GM19463 (cell line): ENCODE data around the gene GALM.
"Not testable (repeated sequence)": the region's sequence is repeated elsewhere in the genome, so short reads cannot be mapped to it uniquely, and the experiment has no call there.

Experiments
- ATAC-seq: cut with Tn5 transposase; IDR thresholded peaks from one replicate; pipeline ENCODE4 v1.9.1; 2021; ENCODE audit warnings: mild to moderate bottlenecking, moderate library complexity; ENCODE audit not compliant: unreplicated experiment

Gene GALM

GRCh38 chr2:38755891-38756290, 90.0 kb downstream of the GALM start:
- ATAC-seq = not testable (repeated sequence)

- ATAC-seq = no peak
Observed at GRCh38 chr2:38763228-38763627, 97.3 kb downstream of the GALM start.

DNA sequence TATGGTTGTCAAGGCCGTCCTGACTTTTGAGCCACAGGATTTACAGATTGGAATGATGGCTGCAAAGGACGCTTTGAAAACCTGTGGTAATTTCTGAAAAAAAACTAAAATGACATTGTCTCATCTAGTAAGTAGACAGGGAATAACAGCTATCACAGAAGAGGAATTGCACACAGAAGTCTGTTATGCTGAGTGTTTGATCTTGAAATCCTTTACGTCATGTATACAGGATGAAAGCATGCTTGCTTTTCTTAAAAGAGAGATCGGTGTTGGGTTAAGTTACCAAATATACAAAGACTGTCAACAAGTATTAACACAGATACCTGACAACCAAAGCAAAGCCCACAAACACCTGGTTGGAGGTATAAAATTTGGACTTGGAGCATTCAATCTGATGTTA, 97.8 kb downstream of the GALM start:
- ATAC-seq = no peak

DNA sequence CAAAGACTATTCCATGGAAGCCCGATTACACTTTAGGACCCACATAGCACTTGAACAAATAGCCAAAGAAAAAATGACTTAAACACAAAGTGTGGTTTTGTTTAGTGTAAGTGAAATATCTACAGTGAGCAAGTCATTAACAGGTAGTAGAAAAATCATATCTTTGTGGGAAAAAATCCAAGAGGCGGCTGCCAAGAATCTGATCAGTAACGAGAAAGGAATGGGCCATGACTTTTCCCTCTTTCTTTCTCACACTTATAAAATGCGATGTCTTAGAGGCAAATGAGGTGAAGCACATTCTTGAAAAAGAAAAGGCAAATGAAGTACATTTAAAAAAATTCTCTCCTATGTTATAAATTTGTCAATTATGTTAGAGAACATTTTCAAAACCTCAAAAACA, 99.2 kb downstream of the GALM start:
- ATAC-seq = no peak

GRCh38 chr2:38765551-38765950, 99.6 kb downstream of the GALM start:
- ATAC-seq = no peak

DNA sequence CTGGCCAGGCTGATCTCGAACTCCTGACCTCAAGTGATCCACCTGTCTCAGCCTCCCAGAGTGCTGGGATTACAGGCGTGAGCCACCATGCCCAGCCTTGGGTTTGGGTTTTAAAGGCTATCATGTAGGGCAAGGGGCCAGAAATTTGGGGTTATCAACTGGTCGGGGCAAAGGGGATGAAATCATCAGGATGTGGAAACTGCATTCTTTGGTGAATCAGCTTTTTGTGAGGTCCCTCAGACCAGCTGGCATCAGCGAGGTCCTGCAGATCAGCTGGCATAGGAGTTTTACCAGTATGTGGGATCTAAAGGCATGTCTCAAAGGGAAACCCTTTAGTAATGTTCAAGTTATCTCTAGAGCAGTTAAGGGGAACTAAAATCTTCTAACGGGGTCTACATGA, 105.7 kb downstream of the GALM start:
- ATAC-seq = no peak

- ATAC-seq = no peak
Observed at GRCh38 chr2:38775097-38775920, 109.4 kb downstream of the GALM start.

GRCh38 chr2:38775921-38776225, 110.0 kb downstream of the GALM start:
- no peak for ATAC-seq

DNA sequence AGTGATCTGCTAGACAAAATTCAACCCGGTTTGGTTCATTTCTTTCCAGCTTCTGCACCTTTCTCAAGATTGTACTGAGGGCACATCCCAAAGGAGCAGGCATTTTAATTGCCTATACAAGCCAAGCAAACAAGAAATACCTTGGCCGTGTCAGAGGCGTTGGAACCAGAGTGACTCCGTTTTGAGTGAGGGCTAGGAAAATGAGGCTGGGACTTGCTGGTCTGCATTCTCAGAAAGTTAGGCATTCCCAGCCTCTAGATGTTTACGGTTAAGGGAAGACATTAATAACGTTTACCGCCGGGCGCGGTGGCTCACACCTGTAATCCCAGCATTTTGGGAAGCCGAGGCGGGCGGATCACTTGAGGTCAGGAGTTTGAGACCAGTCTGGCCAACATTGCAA, 110.6 kb downstream of the GALM start:
- ATAC-seq = no peak

DNA sequence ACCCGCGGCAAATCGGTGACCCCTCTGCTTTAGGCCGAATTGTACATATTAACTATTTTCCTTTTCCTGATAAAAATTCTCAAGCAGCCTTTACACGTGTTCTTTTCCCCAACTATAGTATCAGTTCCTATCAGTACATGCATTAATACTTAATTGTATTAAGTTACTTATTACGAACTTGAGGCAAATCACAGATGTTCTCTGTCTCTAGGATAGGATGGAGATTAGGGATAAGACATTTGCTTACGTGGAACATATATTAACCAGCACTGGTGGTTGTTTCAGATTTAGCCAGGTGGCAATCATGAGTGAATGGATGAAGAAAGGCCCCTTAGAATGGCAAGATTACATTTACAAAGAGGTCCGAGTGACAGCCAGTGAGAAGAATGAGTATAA, 112.8 kb downstream of the GALM start:
- no peak for ATAC-seq

DNA sequence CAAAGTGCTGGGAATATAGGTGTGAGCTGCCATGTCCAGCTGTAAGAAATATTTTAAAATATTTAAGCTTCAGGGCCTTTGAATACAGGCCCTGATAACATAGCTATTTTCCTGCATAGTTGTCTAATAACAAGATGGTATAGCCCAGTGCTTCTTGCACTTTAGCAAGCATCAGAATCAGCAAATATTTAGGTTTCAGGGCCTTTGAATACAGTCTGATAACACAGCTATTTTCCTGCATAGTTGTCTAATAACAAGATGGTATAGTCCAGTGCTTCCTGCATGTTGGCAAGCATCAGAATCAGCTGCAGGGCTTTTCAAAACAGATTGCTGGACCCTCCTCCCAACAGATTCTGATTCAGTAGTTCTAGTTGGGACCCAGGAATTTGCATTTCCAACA, 117.7 kb downstream of the GALM start:
- ATAC-seq = no peak
